ENCODE measurements around the gene KIFC3. TPM values are rescaled to one million over a fixed set of nuclear protein-coding genes. Genes with fewer than 3 reads are reported as not detected.
"Not testable (repeated sequence)": the region's sequence is repeated elsewhere in the genome, so short reads cannot be mapped to it uniquely, and the experiment has no call there.

KIFC3 gene
- total and polyA plus RNA-seq, 5 donors: 39.9 to 67.5 (median 49.8) TPM

- intact Hi-C loops (cut with DNase I): loop anchor here in 1 of 4 donors (10.0 kb wide), 1 partner anchor 148 kb away; no protein-coding TSS in a partner anchor
- ATAC-seq: no peak
- Histone ChIP-seq H3K27me3 (ENCODE audit: control insufficient read depth, insufficient read depth) (no peaks in the 10 kb centered on the region), H3K4me1 (ENCODE audit: control insufficient read depth, insufficient read depth, low read length) (no peaks in the 10 kb centered on the region), H3K4me3 (ENCODE audit: low read length) (no peak overlapping the region), H3K9me3 (ENCODE audit: control insufficient read depth, low read length) (no peaks in the 10 kb centered on the region), H3K27ac (ENCODE audit: low read length) (no peak overlapping the region)
- no peak for DNase-seq
- 67% methylated on average over 2 of the region's 2 CpGs for WGBS
Measured at GRCh38 chr16:57732714-57733113, 69.6 kb downstream of the KIFC3 start.

GRCh38 chr16:57732037-57732436 lies 70.3 kb downstream of the KIFC3 start:
- ATAC-seq: no peak
- H3K4me1 ChIP-seq (ENCODE audit: control insufficient read depth, insufficient read depth, low read length): no peaks in the 10 kb centered on the region
- DNase-seq: no peak
- H3K9me3 ChIP-seq (ENCODE audit: control insufficient read depth, low read length): no peaks in the 10 kb centered on the region
- no peaks in the 10 kb centered on the region for H3K27me3 ChIP-seq (ENCODE audit: control insufficient read depth, insufficient read depth)
- 49% methylated on average over 2 of the region's 2 CpGs for WGBS
- intact Hi-C loops (cut with DNase I): loop anchor here in 1 of 4 donors (10.0 kb wide), 1 partner anchor 147 kb away; no protein-coding TSS in a partner anchor
- H3K4me3 ChIP-seq (ENCODE audit: low read length): no peak overlapping the region
- H3K27ac ChIP-seq (ENCODE audit: low read length): no peak overlapping the region

GRCh38 chr16:57730771-57731730 lies 71.2 kb downstream of the KIFC3 start:
- Histone ChIP-seq H3K27me3 (ENCODE audit: control insufficient read depth, insufficient read depth) (no peaks in the 10 kb centered on the region), H3K4me3 (ENCODE audit: low read length) (no peak overlapping the region), H3K9me3 (ENCODE audit: control insufficient read depth, low read length) (no peaks in the 10 kb centered on the region), H3K4me1 (ENCODE audit: control insufficient read depth, insufficient read depth, low read length) (no peaks in the 10 kb centered on the region), H3K27ac (ENCODE audit: low read length) (no peak overlapping the region)
- DNase-seq (no peak), ATAC-seq (no peak)
- intact Hi-C loops (cut with DNase I): loop anchor here in 1 of 4 donors (10.0 kb wide), 1 partner anchor 146 kb away; no protein-coding TSS in a partner anchor
- WGBS: 62% methylated on average over 13 of the region's 13 CpGs

- not testable (repeated sequence) for H3K27me3 ChIP-seq (ENCODE audit: control insufficient read depth, insufficient read depth); H3K9me3 ChIP-seq (ENCODE audit: control insufficient read depth, low read length); H3K4me3 ChIP-seq (ENCODE audit: low read length); H3K27ac ChIP-seq (ENCODE audit: low read length); ATAC-seq; DNase-seq; H3K4me1 ChIP-seq (ENCODE audit: control insufficient read depth, insufficient read depth, low read length)
- 96% methylated on average over 6 of the region's 6 CpGs for WGBS
- intact Hi-C loops (cut with DNase I): loop anchor here in 1 of 4 donors (10.0 kb wide), 1 partner anchor 145 kb away; no protein-coding TSS in a partner anchor
Measured at GRCh38 chr16:57729852-57730251, 72.4 kb downstream of the KIFC3 start.

GRCh38 chr16:57729182-57729484 lies 73.2 kb downstream of the KIFC3 start:
- no peaks in the 10 kb centered on the region for H3K9me3 ChIP-seq (ENCODE audit: control insufficient read depth, low read length)
- ATAC-seq (no peak), DNase-seq (no peak)
- no peaks in the 10 kb centered on the region for H3K27me3 ChIP-seq (ENCODE audit: control insufficient read depth, insufficient read depth)
- no peaks in the 10 kb centered on the region for H3K4me1 ChIP-seq (ENCODE audit: control insufficient read depth, insufficient read depth, low read length)
- intact Hi-C loops (cut with DNase I): no loop called here
- H3K27ac ChIP-seq (ENCODE audit: low read length): no peak overlapping the region
- H3K4me3 ChIP-seq (ENCODE audit: low read length): no peak overlapping the region
- WGBS: 92% methylated on average over 1 of the region's 1 CpG

GRCh38 chr16:57728336-57729181 lies 73.7 kb downstream of the KIFC3 start:
- WGBS: 96% methylated on average over 14 of the region's 14 CpGs
- intact Hi-C loops (cut with DNase I): no loop called here

GRCh38 chr16:57727610-57728009 lies 74.7 kb downstream of the KIFC3 start:
- DNase-seq (no peak), ATAC-seq (no peak)
- intact Hi-C loops (cut with DNase I): no loop called here
- WGBS: 66% methylated on average over 4 of the region's 4 CpGs
- H3K4me1 ChIP-seq (ENCODE audit: control insufficient read depth, insufficient read depth, low read length): no peaks in the 10 kb centered on the region
- no peaks in the 10 kb centered on the region for H3K9me3 ChIP-seq (ENCODE audit: control insufficient read depth, low read length)
- no peak overlapping the region for H3K27ac ChIP-seq (ENCODE audit: low read length)
- H3K4me3 ChIP-seq (ENCODE audit: low read length): no peak overlapping the region
- H3K27me3 ChIP-seq (ENCODE audit: control insufficient read depth, insufficient read depth): no peaks in the 10 kb centered on the region

More at GRCh38 chr16:57728336-57729181, 73.7 kb downstream of the KIFC3 start:
- Histone ChIP-seq H3K4me1 (ENCODE audit: control insufficient read depth, insufficient read depth, low read length) (no peaks in the 10 kb centered on the region), H3K27ac (ENCODE audit: low read length) (no peak overlapping the region), H3K9me3 (ENCODE audit: control insufficient read depth, low read length) (no peaks in the 10 kb centered on the region), H3K4me3 (ENCODE audit: low read length) (no peak overlapping the region), H3K27me3 (ENCODE audit: control insufficient read depth, insufficient read depth) (no peaks in the 10 kb centered on the region)
- ATAC-seq (no peak), DNase-seq (no peak)

GRCh38 chr16:57726433-57726947 lies 75.8 kb downstream of the KIFC3 start:
- Histone ChIP-seq H3K27me3 (ENCODE audit: control insufficient read depth, insufficient read depth) (no peaks in the 10 kb centered on the region), H3K4me3 (ENCODE audit: low read length) (no peak overlapping the region), H3K27ac (ENCODE audit: low read length) (no peak overlapping the region), H3K4me1 (ENCODE audit: control insufficient read depth, insufficient read depth, low read length) (no peaks in the 10 kb centered on the region), H3K9me3 (ENCODE audit: control insufficient read depth, low read length) (no peaks in the 10 kb centered on the region)
- no peak for DNase-seq
- ATAC-seq: no peak
- WGBS: 78% methylated on average over 7 of the region's 7 CpGs
- intact Hi-C loops (cut with DNase I): no loop called here

- no peak overlapping the region for H3K4me3 ChIP-seq (ENCODE audit: low read length)
- H3K9me3 ChIP-seq (ENCODE audit: control insufficient read depth, low read length): no peaks in the 10 kb centered on the region
- no peaks in the 10 kb centered on the region for H3K4me1 ChIP-seq (ENCODE audit: control insufficient read depth, insufficient read depth, low read length)
- DNase-seq: no peak
- H3K27me3 ChIP-seq (ENCODE audit: control insufficient read depth, insufficient read depth): no peaks in the 10 kb centered on the region
- no peak overlapping the region for H3K27ac ChIP-seq (ENCODE audit: low read length)
- ATAC-seq: no peak
- WGBS: 91% methylated on average over 30 of the region's 30 CpGs
- intact Hi-C loops (cut with DNase I): no loop called here
Measured at GRCh38 chr16:57725976-57726375, 76.3 kb downstream of the KIFC3 start.

- no peaks in the 10 kb centered on the region for H3K27me3 ChIP-seq (ENCODE audit: control insufficient read depth, insufficient read depth)
- WGBS: 79% methylated on average over 5 of the region's 5 CpGs
- H3K27ac ChIP-seq (ENCODE audit: low read length): no peak overlapping the region
- no peak overlapping the region for H3K4me3 ChIP-seq (ENCODE audit: low read length)
- ATAC-seq (no peak), DNase-seq (no peak)
- H3K4me1 ChIP-seq (ENCODE audit: control insufficient read depth, insufficient read depth, low read length): no peaks in the 10 kb centered on the region
- H3K9me3 ChIP-seq (ENCODE audit: control insufficient read depth, low read length): no peaks in the 10 kb centered on the region
- intact Hi-C loops (cut with DNase I): no loop called here
Measured at GRCh38 chr16:57725554-57725953, 76.7 kb downstream of the KIFC3 start.

- Histone ChIP-seq H3K4me1 (ENCODE audit: control insufficient read depth, insufficient read depth, low read length) (no peaks in the 10 kb centered on the region), H3K9me3 (ENCODE audit: control insufficient read depth, low read length) (no peaks in the 10 kb centered on the region), H3K27ac (ENCODE audit: low read length) (no peak overlapping the region), H3K4me3 (ENCODE audit: low read length) (no peak overlapping the region), H3K27me3 (ENCODE audit: control insufficient read depth, insufficient read depth) (no peaks in the 10 kb centered on the region)
- 56% methylated on average over 5 of the region's 5 CpGs for WGBS
- no peak for DNase-seq
- no peak for ATAC-seq
- intact Hi-C loops (cut with DNase I): no loop called here
Measured at GRCh38 chr16:57725151-57725550, 77.1 kb downstream of the KIFC3 start.
